GM18520 (cell line): ENCODE measurements around the gene MTFP1.
"Not testable (repeated sequence)": the region's sequence is repeated elsewhere in the genome, so short reads cannot be mapped to it uniquely, and the experiment has no call there.

ENCODE experiments used
- ATAC-seq: cut with Tn5 transposase; IDR thresholded peaks from one replicate; pipeline ENCODE4 v1.9.1; 2021; ENCODE audit not compliant: unreplicated experiment

MTFP1 gene

DNA sequence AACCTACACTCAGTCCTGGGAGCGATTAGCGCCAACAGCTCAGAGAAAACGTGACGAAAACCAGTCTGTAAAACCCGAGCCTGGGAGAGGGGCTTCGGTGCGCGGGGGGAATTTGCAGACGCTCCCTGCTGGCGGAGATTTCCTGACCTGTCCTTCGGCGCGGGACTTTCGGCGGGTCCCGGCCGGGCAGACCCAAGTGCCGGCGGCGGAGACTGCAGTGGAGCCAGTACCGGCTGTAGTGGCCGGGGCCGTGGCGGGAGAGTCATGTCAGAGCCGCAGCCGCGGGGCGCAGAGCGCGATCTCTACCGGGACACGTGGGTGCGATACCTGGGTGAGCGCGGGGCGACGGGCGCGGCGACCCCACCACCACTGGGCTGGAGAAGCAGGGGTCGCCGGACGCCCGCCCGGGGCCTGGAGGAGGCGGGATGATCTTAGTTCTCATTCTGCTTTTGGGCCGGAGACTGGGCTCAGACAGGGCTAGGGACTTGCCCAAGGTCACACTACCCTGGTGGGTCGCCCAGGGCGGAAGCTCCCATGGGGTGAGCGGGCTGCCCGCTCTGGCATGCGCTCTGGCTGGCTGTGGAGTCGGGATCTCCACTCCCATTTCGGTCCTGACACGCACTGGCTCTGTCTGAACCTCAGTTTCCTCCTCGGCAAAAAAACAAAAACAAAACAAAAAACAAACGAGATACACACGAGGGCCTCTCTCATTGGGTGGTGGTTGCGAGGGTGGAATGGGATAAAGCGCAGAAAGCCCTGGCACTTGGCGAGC, at the start of gene MTFP1:
Gene MTFP1, plus strand, starts transcription at position 153 of the 772 bp plus-strand sequence. Its CDS starts 112 bp downstream, at position 265.
- ATAC-seq, result no peak

DNA sequence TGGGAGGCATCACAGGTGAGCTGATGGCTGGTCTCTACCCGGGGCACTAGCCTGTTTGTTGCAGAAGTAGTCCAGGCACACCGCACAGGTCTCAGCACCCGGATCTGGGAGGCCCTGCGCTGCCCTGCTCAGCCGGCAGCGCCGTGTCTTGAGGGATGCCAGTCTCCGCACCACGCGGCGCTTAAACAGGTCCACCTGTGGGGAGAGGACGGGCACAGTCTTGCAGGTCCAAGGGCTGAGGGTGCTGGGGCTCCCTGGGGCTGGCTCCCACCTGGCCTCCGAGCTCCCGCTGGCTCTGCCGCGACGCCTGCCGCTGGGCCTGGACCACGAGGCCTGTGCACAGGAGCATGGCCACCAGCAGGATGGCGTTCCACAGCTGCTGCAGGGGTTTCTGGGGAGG, 45.6 kb upstream of the MTFP1 start:
- no peak for ATAC-seq

DNA sequence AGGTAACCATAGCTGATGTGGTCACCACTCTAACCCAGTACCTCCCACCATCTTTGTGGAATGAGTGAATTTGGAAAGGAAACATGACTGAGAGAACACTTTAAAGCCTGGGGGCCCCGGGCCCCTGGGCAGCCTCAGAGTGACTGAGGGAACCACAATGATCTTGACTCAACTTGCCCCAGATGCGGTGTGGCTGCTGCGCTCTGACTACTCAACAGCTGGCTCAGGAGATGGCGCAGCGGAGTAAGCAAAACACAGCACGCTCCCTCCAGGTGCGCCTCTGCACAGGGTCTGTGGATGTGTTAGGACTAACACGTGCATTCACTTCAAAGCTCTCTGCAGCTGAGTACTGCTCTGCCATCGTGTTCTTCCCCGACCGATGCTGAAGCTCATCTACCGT, 44.3 kb upstream of the MTFP1 start:
- no peak for ATAC-seq

GRCh38 chr22:30382340-30382739, 43.2 kb upstream of the MTFP1 start:
- no peak for ATAC-seq

DNA sequence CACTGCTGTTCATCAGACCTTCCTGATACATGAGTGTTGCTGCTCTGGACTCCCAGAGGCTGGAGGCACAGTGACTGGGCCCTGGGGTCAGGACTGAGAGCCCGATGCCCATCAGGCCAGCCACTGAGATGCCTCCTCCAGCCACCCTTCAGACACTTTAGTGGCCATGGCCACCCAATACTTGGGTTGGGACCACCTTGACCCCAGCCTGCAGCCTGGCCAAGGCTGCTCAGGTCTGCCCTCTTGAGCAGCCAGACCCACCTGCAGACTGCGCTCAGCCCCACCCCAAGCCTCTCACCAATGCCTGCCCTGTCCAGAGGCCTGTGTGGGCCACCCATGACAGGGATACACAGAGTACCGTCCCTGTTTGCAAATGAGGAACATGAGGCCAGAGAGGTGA, 42.5 kb upstream of the MTFP1 start:
- ATAC-seq, result no peak

- ATAC-seq, result no peak
These were observed 39.6 kb upstream of the MTFP1 start for GRCh38 chr22:30385942-30386341.

GRCh38 chr22:30386608-30386959, 39.0 kb upstream of the MTFP1 start:
- ATAC-seq, result no peak

DNA sequence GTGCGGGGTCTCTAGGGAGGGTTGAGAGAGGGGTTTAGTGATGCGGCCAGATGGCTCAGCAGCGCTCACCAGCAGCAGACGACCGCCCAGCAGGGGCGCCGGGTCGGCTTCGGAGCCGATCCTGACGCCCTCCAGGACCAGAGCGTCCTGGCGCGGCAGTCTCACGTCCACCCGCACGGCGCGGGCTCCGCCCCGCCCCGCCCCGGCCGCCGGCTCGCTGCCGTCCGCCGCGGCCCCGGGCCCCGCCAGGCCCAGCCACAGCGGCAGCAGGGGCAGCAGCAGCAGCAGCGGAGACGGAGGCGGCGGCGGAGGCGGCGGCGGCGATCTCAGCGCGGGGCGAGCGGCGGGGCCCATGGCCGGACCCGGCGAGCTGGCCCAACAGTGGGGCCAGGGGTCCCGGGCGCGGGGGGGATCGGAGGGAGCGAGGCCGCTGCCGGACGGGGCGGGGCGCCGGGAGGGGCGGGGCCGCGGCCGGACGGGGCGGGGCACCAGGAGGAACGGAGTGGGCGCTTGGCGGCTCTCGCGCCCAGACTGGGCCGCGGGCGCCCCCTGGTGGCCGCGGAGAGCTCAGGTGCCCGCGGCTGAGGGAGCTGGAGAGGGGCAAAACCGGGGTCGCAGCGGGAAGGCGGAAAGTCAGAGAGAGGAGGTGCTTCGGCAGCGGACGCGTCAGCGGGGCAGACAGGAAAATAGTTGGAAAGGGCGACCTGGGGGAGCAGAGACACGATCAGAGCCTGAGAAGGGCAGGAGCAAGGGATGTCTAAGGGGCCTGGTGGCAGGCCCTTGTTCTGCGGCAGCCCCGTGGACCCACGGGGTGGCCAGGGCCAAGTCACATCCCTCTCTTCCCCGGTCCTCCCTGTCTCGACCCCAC, 38.4 kb upstream of the MTFP1 start, which contains the start of gene RNF215:
Gene RNF215, minus strand, starts transcription at position 452 of the 868 bp plus-strand sequence. Its CDS starts 98 bp downstream, at position 354.
- ATAC-seq, result peak; percentile 66

- no peak for ATAC-seq
These were observed 34.4 kb upstream of the MTFP1 start for GRCh38 chr22:30390974-30391691.

- ATAC-seq, result no peak
These were observed 32.8 kb upstream of the MTFP1 start for GRCh38 chr22:30392661-30393321.

DNA sequence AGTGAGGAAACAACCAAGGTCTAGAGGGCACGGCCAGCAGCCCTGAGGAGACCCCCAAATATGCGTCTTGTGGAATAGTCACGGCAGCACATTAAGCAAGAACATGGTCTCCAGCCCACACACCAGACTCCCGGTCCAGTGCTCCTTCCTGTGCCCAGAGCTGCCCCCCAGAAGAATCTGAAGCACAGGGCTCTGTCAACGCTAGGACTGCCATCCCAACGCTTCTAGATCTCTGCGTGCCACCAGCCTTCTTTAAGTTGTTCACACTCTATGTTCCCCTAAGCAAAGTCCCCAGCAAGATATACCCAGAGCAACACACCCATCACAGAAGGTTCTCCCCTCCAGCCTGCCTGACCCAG, 32.3 kb upstream of the MTFP1 start:
- ATAC-seq, result no peak

DNA sequence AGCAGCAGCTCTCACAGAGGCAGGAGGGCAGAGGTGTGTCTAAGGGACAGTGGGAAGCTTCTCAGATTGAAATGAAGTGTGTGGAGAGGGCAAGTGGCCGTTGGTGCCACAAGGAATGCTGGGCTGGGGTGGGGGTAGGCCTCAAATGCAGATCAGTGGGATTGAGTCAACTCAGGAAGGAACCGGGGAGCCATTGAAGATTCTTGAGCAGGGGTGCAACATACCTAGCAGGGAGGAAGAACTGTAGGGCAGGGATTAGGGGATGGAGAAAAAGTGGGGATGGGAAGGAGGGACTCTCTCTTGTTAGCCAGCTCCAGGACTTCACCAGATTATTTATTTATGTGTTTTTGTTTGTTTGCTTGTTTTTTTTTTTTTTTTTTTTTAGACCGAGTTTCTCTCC, 31.7 kb upstream of the MTFP1 start:
- ATAC-seq, result no peak

DNA sequence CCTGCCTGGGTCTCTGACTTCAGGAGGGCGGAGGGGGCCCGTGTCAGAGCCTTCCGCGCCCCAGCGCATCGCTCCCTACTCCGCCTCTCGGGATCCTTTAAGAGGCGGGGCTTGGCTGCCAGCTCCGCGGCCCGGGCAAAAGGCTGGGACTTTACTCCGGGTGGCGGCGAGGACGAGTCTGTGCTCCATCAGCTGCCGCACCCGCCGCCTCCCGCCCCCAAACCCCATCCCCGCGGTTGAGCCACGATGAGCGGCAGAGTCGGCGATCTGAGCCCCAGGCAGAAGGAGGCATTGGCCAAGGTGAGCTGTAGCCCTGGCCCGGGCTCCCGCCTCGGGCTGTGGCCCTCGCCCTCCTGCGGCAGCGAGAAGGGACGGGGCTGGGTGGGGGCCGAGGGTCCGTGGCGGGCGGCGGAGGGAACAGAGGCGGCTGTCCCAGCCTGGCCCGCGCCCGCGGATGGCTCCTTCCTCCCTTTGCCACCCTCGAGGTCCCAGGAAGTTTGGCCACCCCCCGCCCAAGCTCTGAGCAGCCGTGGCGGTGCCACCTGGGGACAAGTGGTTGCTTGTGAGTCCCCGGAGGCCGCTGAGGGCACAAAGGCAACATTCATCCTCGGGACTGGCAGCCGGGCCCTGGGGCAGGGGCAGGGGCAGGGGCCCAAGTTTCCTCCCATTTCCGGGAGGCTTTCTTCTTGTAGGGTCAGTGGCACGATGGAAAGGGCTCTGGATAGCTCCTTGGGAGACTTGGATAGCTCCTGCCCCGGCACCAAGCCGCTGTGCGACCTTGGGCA, 28.5 kb upstream of the MTFP1 start, which contains the start of gene SEC14L2:
Gene SEC14L2, plus strand, starts transcription at position 148 of the 785 bp plus-strand sequence. Its CDS starts 99 bp downstream, at position 247.
- no peak for ATAC-seq

- no peak for ATAC-seq
These were observed 27.6 kb upstream of the MTFP1 start for GRCh38 chr22:30397656-30398635.

DNA sequence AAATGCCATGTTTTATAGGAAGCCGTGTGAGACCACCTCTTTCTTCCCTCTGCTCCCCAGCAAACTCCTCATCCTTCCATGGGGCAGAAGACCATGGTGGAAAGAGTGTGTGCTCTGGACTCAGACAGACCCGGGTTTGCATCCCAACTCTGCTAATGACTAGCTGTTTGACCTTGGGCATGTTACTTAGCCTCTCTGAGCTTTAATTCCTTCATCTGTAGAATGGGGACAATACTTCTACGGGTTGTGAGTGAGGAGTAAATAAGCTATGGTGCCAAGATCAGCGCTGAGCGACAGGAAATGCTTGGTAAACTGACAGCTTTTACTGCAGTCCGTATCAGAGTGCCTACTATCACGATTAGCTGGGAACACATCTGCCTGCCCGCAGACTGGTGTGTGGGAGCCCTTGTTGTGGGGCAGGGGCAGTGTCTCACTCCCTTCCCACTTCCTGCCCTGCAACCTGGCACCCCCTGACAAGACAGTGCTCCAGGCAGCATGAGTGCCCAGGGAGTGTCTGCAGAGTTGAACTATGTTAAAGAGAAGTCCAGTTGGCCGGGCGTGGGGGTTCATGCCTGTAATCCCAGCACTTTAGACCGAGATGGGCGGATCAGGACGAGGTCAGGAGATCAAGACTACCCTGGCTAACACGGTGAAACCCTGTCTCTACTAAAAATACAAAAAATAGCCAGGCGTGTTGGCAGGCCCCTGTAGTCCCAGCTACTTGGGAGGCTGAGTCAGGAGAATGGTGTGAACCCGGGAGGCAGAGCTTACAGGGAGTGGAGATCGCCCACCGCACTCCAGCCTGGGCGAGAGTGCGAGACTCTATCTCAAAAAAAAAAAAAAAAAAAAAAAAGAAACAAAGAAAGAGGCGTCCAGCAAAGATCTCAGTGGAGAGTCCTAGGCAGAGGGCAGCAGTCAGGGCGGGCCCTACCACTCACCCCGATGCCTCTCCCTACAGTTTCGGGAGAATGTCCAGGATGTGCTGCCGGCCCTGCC, 26.6 kb upstream of the MTFP1 start:
- no peak for ATAC-seq

- no peak for ATAC-seq
These were observed 25.9 kb upstream of the MTFP1 start for GRCh38 chr22:30399718-30400117.

GRCh38 chr22:30400159-30400558, 25.4 kb upstream of the MTFP1 start:
- no peak for ATAC-seq

- not testable (repeated sequence) for ATAC-seq
These were observed 24.5 kb upstream of the MTFP1 start for GRCh38 chr22:30401024-30401423.
